Loucy (cell line): ENCODE data around the gene SEC31B.

Source experiments
- H2AFZ ChIP-seq: fragments of 200-600 bp; sonication (generic); 2 replicates; pipeline ENCODE4 v1.6.0; 2016; ENCODE audit warnings: antibody characterized with exemption, mild to moderate bottlenecking, low read length, moderate library complexity
- H3F3A ChIP-seq: fragments of 200-600 bp; 2 replicates; pipeline ENCODE4 v1.6.0; 2016; ENCODE audit warnings: antibody characterized with exemption, low read depth, mild to moderate bottlenecking
- H3K27me3 ChIP-seq: fragments of 200-600 bp; sonication (generic); 2 replicates; pipeline ENCODE4 v1.6.1; 2014; ENCODE audit warnings: low read length, mild to moderate bottlenecking; ENCODE audit not compliant: insufficient read depth, poor library complexity, severe bottlenecking
- H3K36me3 ChIP-seq: fragments of 200-600 bp; sonication (generic); 2 replicates; pipeline ENCODE4 v1.6.1; 2016; ENCODE audit warnings: low read length; ENCODE audit not compliant: insufficient read depth
- H3K4me1 ChIP-seq: fragments of 200-600 bp; sonication (generic); 2 replicates; pipeline ENCODE4 v1.5.1; 2014; ENCODE audit warnings: low read length, mild to moderate bottlenecking; ENCODE audit not compliant: insufficient read depth, poor library complexity, severe bottlenecking
- H3K4me2 ChIP-seq: fragments of 200-600 bp; sonication (generic); 2 replicates; pipeline ENCODE4 v1.6.0; 2014; ENCODE audit warnings: antibody characterized with exemption, low read length, low read depth, mild to moderate bottlenecking; ENCODE audit not compliant: poor library complexity, severe bottlenecking
- H3K4me3 ChIP-seq: fragments of 200-600 bp; sonication (generic); 2 replicates; pipeline ENCODE4 v1.5.1; 2014; ENCODE audit warnings: low read length, mild to moderate bottlenecking, mixed read lengths; ENCODE audit not compliant: poor library complexity, severe bottlenecking
- H3K79me2 ChIP-seq: fragments of 200-600 bp; sonication (generic); 2 replicates; pipeline ENCODE4 v1.6.1; 2014; ENCODE audit warnings: low read length; ENCODE audit not compliant: insufficient read depth
- H3K9ac ChIP-seq: fragments of 200-600 bp; sonication (generic); 2 replicates; pipeline ENCODE4 v1.6.0; 2014; ENCODE audit warnings: mild to moderate bottlenecking, low read depth, low read length, moderate library complexity; ENCODE audit not compliant: poor library complexity, severe bottlenecking
- H3K9me2 ChIP-seq: fragments of 200-600 bp; sonication (generic); replicated peaks from 2 replicates; pipeline ENCODE4 v1.6.1; 2016; ENCODE audit warnings: low read depth, low read length, mixed read lengths
- H3K9me3 ChIP-seq: fragments of 200-600 bp; sonication (generic); 2 replicates; pipeline ENCODE4 v1.6.1; 2014; ENCODE audit warnings: mild to moderate bottlenecking, antibody characterized with exemption, low read length, low read depth; ENCODE audit not compliant: insufficient read depth
- H4K20me1 ChIP-seq: fragments of 200-600 bp; sonication (generic); 2 replicates; pipeline ENCODE4 v1.6.0; 2014; ENCODE audit warnings: antibody characterized with exemption, low read length, mild to moderate bottlenecking; ENCODE audit not compliant: insufficient read depth, poor library complexity, severe bottlenecking
- CTCF ChIP-seq: fragments of 200-600 bp; sonication (generic); conservative IDR thresholded peaks from 2 replicates; pipeline ENCODE4 v1.5.1; 2014; ENCODE audit warnings: mild to moderate bottlenecking, antibody characterized with exemption, low read length
- EZH2phosphoT487 ChIP-seq: fragments of 200-600 bp; IDR thresholded peaks from 2 replicates; pipeline ENCODE4 v1.6.1; 2018; ENCODE audit warnings: antibody characterized with exemption, mild to moderate bottlenecking, moderate library complexity, borderline replicate concordance

Gene SEC31B

GRCh38 chr10:100509241-100509840, 10.3 kb downstream of the SEC31B start:
- peaks cover 85% of the 10 kb centered on the region for H3K4me1 ChIP-seq
- H3K9me3 ChIP-seq: no peaks in the 10 kb centered on the region
- TF ChIP-seq EZH2phosphoT487 (no peak), CTCF (no peak)
- no peaks in the 10 kb centered on the region for H4K20me1 ChIP-seq
- peak overlapping the region; percentile 83 for H3K9ac ChIP-seq
- H3K79me2 ChIP-seq: peaks cover 36% of the 10 kb centered on the region; the same call in 1 of the 2 replicates
- H3K4me2 ChIP-seq: peak overlapping the region; percentile 78
- H3K36me3 ChIP-seq: no peaks in the 10 kb centered on the region; the same call in 1 of the 2 replicates
- H3F3A ChIP-seq: peaks cover 10% of the 10 kb centered on the region
- no peaks in the 10 kb centered on the region for H3K27me3 ChIP-seq
- no peak overlapping the region for H3K4me3 ChIP-seq
- no peak overlapping the region for H2AFZ ChIP-seq
- H3K9me2 ChIP-seq: no peaks in the 10 kb centered on the region

- Histone ChIP-seq H3K36me3 (no peaks in the 10 kb centered on the region; the same call in 1 of the 2 replicates), H3K27me3 (no peaks in the 10 kb centered on the region), H3K9me2 (no peaks in the 10 kb centered on the region), H3K9ac (peak overlapping the region; percentile 83), H4K20me1 (no peaks in the 10 kb centered on the region), H3K4me1 (peaks cover 85% of the 10 kb centered on the region), H2AFZ (no peak overlapping the region), H3K9me3 (no peaks in the 10 kb centered on the region), H3K79me2 (peaks cover 36% of the 10 kb centered on the region; the same call in 1 of the 2 replicates), H3K4me3 (peak overlapping the region; percentile 67), H3F3A (peaks cover 10% of the 10 kb centered on the region), H3K4me2 (peak overlapping the region; percentile 78)
- TF ChIP-seq CTCF (peak; percentile 82), EZH2phosphoT487 (no peak)
These were observed 10.9 kb downstream of the SEC31B start for GRCh38 chr10:100508691-100509150.

- Histone ChIP-seq H3K36me3 (no peaks in the 10 kb centered on the region; the same call in 1 of the 2 replicates), H3K9me2 (no peaks in the 10 kb centered on the region), H3K4me1 (peaks cover 83% of the 10 kb centered on the region), H3K4me2 (peak overlapping the region; percentile 78), H4K20me1 (no peaks in the 10 kb centered on the region), H3K79me2 (peaks cover 36% of the 10 kb centered on the region; the same call in 1 of the 2 replicates), H2AFZ (no peak overlapping the region), H3K9ac (peak overlapping the region; percentile 83), H3K9me3 (no peaks in the 10 kb centered on the region), H3F3A (peaks cover 10% of the 10 kb centered on the region), H3K4me3 (peak overlapping the region; percentile 67), H3K27me3 (no peaks in the 10 kb centered on the region)
- TF ChIP-seq EZH2phosphoT487 (no peak), CTCF (no peak)
These were observed 11.4 kb downstream of the SEC31B start for GRCh38 chr10:100508266-100508665.
